ENCODE data around the gene BMPER.

GRCh38 chr7:34044734-34045353 is 139.5 kb downstream of the BMPER start:
- TF ChIP-seq CTCF (IDR thresholded peaks at IDR 0.05) (no peak), POLR2AphosphoS5 (IDR thresholded peaks at IDR 0.05) (no peak)
